Measurements from ENCODE around the gene MRPL1.

- no peak for TF ChIP-seq EZH2 (IDR thresholded peaks at IDR 0.05; ENCODE audit: borderline replicate concordance, low read depth, low read length, severe bottlenecking)
- TF ChIP-seq CTCF (IDR thresholded peaks at IDR 0.05; ENCODE audit: extremely low read depth in 1 of 2, insufficient read depth in 1 of 2, low read depth in 1 of 2, low read length in 2 of 2) = no peak
- no peak for TF ChIP-seq POLR2A (IDR thresholded peaks at IDR 0.05; ENCODE audit: low read depth, low read length)
These were observed 45.1 kb upstream of the MRPL1 start for GRCh38 chr4:77817304-77818072.

Measured in endothelial cell of umbilical vein (primary cell).